ENCODE measurements around the gene SCUBE3. TPM values are rescaled to one million over a fixed set of nuclear protein-coding genes. Genes with fewer than 3 reads are reported as not detected.
A peak's percentile ranks its signal among the peaks of the same experiment; 100 is the strongest.

Gene SCUBE3
- total and polyA plus RNA-seq, 2 experiments from 2014 or later = 0.39 to 1.1 TPM

GRCh38 chr6:35294308-35294945 lies 80.7 kb downstream of the SCUBE3 start:
- peak; percentile 64 for ATAC-seq
- Histone ChIP-seq H3K36me3 (ENCODE audit: insufficient read depth) (no peaks in the 10 kb centered on the region; the same call in 1 of the 2 replicates), H3K27me3 (ENCODE audit: insufficient read depth) (no peaks in the 10 kb centered on the region), H3F3A (replicated peaks; ENCODE audit: low read depth) (no peaks in the 10 kb centered on the region), H3K27ac (ENCODE audit: low read depth) (no peak overlapping the region), H4K20me1 (replicated peaks; ENCODE audit: insufficient read depth) (no peaks in the 10 kb centered on the region), H3K4me2 (no peak overlapping the region), H2AFZ (no peak overlapping the region), H3K4me3 (no peak overlapping the region), H3K79me2 (replicated peaks; ENCODE audit: insufficient read depth) (no peaks in the 10 kb centered on the region), H3K9me2 (ENCODE audit: insufficient read depth) (no peaks in the 10 kb centered on the region), H3K4me1 (ENCODE audit: insufficient read depth) (peaks cover 16% of the 10 kb centered on the region)
- TF ChIP-seq EZH2 (IDR thresholded peaks at IDR 0.05; ENCODE audit: low read depth, unreplicated experiment) (no peak), STAT1 (IDR thresholded peaks at IDR 0.05; ENCODE audit: unreplicated experiment) (no peak), EZH2phosphoT487 (IDR thresholded peaks at IDR 0.05; ENCODE audit: unreplicated experiment) (no peak), CTCF (conservative IDR thresholded peaks at IDR 0.05; ENCODE audit: low read depth in 2 of 2) (peak; percentile 87 to 98), ZNF114 (CRISPR knock-in tag; IDR thresholded peaks at IDR 0.05) (no peak), CREB1 (CRISPR knock-in tag; IDR thresholded peaks at IDR 0.05; ENCODE audit: low read depth) (peak; percentile 52; the same call in 1 of the 2 replicates), NANOG (IDR thresholded peaks at IDR 0.05; ENCODE audit: borderline replicate concordance) (no peak), ZNF331 (CRISPR knock-in tag; IDR thresholded peaks at IDR 0.05; ENCODE audit: low read depth) (no peak), POLR2AphosphoS5 (IDR thresholded peaks at IDR 0.05; ENCODE audit: low read depth) (no peak)
- no peaks in the 10 kb centered on the region; the same call in 2 of the 3 replicates for H3K9me3 Mint-ChIP-seq
- H3K27me3 Mint-ChIP-seq (ENCODE audit: insufficient read depth, low read depth, poor library complexity) = peaks cover 15% of the 10 kb centered on the region
- H3K4me1 Mint-ChIP-seq = peaks cover 21% of the 10 kb centered on the region
- H3K4me3 Mint-ChIP-seq = no peak overlapping the region; the same call in 2 of the 3 replicates
- peak; percentile 83 for DNase-seq (ENCODE audit: low spot score)
- H3K36me3 Mint-ChIP-seq (ENCODE audit: low read depth) = peaks cover 11% of the 10 kb centered on the region
- peak overlapping the region; percentile 57; the same call in 1 of the 2 replicates for H3K27ac Mint-ChIP-seq

- Mint-ChIP-seq H3K4me1 (peaks cover 25% of the 10 kb centered on the region), H3K9me3 (no peaks in the 10 kb centered on the region; the same call in 2 of the 3 replicates), H3K27ac (no peak overlapping the region), H3K36me3 (ENCODE audit: low read depth) (peaks cover 11% of the 10 kb centered on the region), H3K4me3 (no peak overlapping the region), H3K27me3 (ENCODE audit: insufficient read depth, low read depth, poor library complexity) (peaks cover 15% of the 10 kb centered on the region)
- ATAC-seq = no peak
- Histone ChIP-seq H3K27ac (ENCODE audit: low read depth) (no peak overlapping the region), H3K27me3 (ENCODE audit: insufficient read depth) (no peaks in the 10 kb centered on the region), H2AFZ (no peak overlapping the region), H3K4me3 (no peak overlapping the region), H4K20me1 (replicated peaks; ENCODE audit: insufficient read depth) (no peaks in the 10 kb centered on the region), H3K79me2 (replicated peaks; ENCODE audit: insufficient read depth) (no peaks in the 10 kb centered on the region), H3F3A (replicated peaks; ENCODE audit: low read depth) (no peaks in the 10 kb centered on the region), H3K36me3 (ENCODE audit: insufficient read depth) (no peaks in the 10 kb centered on the region; the same call in 1 of the 2 replicates), H3K4me2 (no peak overlapping the region), H3K4me1 (ENCODE audit: insufficient read depth) (peaks cover 19% of the 10 kb centered on the region), H3K9me2 (ENCODE audit: insufficient read depth) (no peaks in the 10 kb centered on the region)
- TF ChIP-seq STAT1 (IDR thresholded peaks at IDR 0.05; ENCODE audit: unreplicated experiment) (no peak), POLR2AphosphoS5 (IDR thresholded peaks at IDR 0.05; ENCODE audit: low read depth) (no peak), ZNF331 (CRISPR knock-in tag; IDR thresholded peaks at IDR 0.05; ENCODE audit: low read depth) (no peak), EZH2phosphoT487 (IDR thresholded peaks at IDR 0.05; ENCODE audit: unreplicated experiment) (no peak), ETS1 (IDR thresholded peaks at IDR 0.05) (no peak), JUNB (IDR thresholded peaks at IDR 0.05; ENCODE audit: unreplicated experiment) (no peak), CREB1 (CRISPR knock-in tag; IDR thresholded peaks at IDR 0.05; ENCODE audit: low read depth) (no peak)
- DNase-seq (ENCODE audit: low spot score) = no peak
Observed at GRCh38 chr6:35295036-35295435, 81.3 kb downstream of the SCUBE3 start.

All from GM23338 (cell line).